A172 (cell line): ENCODE measurements around the gene GPER1. TPM values are rescaled to one million over a fixed set of nuclear protein-coding genes. Genes with fewer than 3 reads are reported as not detected.

Experiments
- DNase-seq: peaks from one replicate; pipeline ENCODE4 v3.0.0-alpha.2; 2015; ENCODE audit warnings: low spot score
- total RNA-seq: library from RNA; depleted of rRNA; stranded (reverse); fragments of >200 nt; shearing (Covaris generic); gene quantifications from 2 replicates; pipeline ENCODE4 v1.2.3, GENCODE V29; 2014

The GPER1 gene
- total RNA-seq, 1 experiment from 2014 or later = 12.1 TPM

- DNase-seq = no peak
Measured at GRCh38 chr7:1090236-1090635, 2.3 kb downstream of the GPER1 start.

- peak; percentile 56 for DNase-seq
Measured at GRCh38 chr7:1090686-1091643, 3.1 kb downstream of the GPER1 start.

- no peak for DNase-seq
Measured at GRCh38 chr7:1091644-1092027, 3.7 kb downstream of the GPER1 start.

GRCh38 chr7:1092161-1092632 is 4.3 kb downstream of the GPER1 start:
- no peak for DNase-seq

- no peak for DNase-seq
Measured at GRCh38 chr7:1092806-1093501, 5.0 kb downstream of the GPER1 start.

- DNase-seq = no peak
Measured at GRCh38 chr7:1093502-1093843, 5.6 kb downstream of the GPER1 start.

GRCh38 chr7:1093916-1094508 is 6.1 kb downstream of the GPER1 start:
- no peak for DNase-seq

GRCh38 chr7:1094870-1095269 is 7.0 kb downstream of the GPER1 start:
- no peak for DNase-seq

GRCh38 chr7:1095621-1096155 is 7.8 kb downstream of the GPER1 start:
- DNase-seq = no peak

- DNase-seq = no peak
Measured at GRCh38 chr7:1096156-1097119, 8.5 kb downstream of the GPER1 start.

GRCh38 chr7:1097120-1097504 is 9.2 kb downstream of the GPER1 start:
- no peak for DNase-seq

- no peak for DNase-seq
Measured at GRCh38 chr7:1098243-1099153, 10.6 kb downstream of the GPER1 start.

- DNase-seq = no peak
Measured at GRCh38 chr7:1099154-1099542, 11.2 kb downstream of the GPER1 start.

- no peak for DNase-seq
Measured at GRCh38 chr7:1099637-1100036, 11.7 kb downstream of the GPER1 start.

- no peak for DNase-seq
Measured at GRCh38 chr7:1100386-1100785, 12.5 kb downstream of the GPER1 start.

- no peak for DNase-seq
Measured at GRCh38 chr7:1100834-1101562, 13.1 kb downstream of the GPER1 start.

- no peak for DNase-seq
Measured at GRCh38 chr7:1101563-1102431, 13.9 kb downstream of the GPER1 start.

GRCh38 chr7:1103009-1103788 is 15.3 kb downstream of the GPER1 start:
- no peak for DNase-seq
